ENCODE results near the gene P3H3. TPM values are rescaled to one million over a fixed set of nuclear protein-coding genes. Genes with fewer than 3 reads are reported as not detected.
A peak's percentile ranks its signal among the peaks of the same experiment; 100 is the strongest.
"Not testable (repeated sequence)": the region's sequence is repeated elsewhere in the genome, so short reads cannot be mapped to it uniquely, and the experiment has no call there.

P3H3 gene
- total and polyA plus RNA-seq, 2 experiments from 2014 or later: 16.4 to 38.2 TPM

DNA sequence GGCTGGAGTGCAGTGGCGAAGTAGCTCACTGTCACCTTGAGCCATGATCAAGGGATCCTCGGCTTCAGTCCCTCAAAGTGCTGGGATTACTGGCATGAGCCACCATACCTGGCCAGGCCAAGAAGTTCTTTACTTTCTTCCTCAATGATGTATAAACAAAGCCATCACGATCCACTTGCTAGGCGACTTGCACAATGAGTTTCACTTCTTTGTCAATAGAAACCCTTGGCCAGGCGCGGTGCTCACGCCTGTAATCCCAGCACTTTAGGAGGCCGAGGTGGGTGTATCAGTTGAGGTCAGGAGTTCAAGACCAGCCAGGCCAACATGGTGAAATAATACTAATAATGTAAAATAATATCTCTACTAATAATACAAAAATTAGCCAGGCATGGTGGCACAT lies 59.3 kb downstream of the P3H3 start:
- H3K9me2 ChIP-seq (ENCODE audit: insufficient read depth): no peaks in the 10 kb centered on the region
- H3K79me2 ChIP-seq (replicated peaks; ENCODE audit: insufficient read depth): no peaks in the 10 kb centered on the region
- no peak overlapping the region for H3K4me3 ChIP-seq
- H2AFZ ChIP-seq: no peak overlapping the region
- Mint-ChIP-seq H3K4me1 (peaks cover 33% of the 10 kb centered on the region), H3K36me3 (ENCODE audit: low read depth) (0 out of 3 replicates have a peak, but pooled peaks cover 4% of the 10 kb centered on the region), H3K27ac (no peak overlapping the region), H3K4me3 (no peak overlapping the region), H3K27me3 (ENCODE audit: insufficient read depth, low read depth, poor library complexity) (peaks cover 18% of the 10 kb centered on the region), H3K9me3 (no peaks in the 10 kb centered on the region; the same call in 1 of the 3 replicates)
- no peaks in the 10 kb centered on the region for H3K36me3 ChIP-seq (ENCODE audit: insufficient read depth)
- H3K4me2 ChIP-seq: 0 out of 2 replicates have a peak overlapping the region, but pooled peaks have one; percentile 15
- peaks cover 37% of the 10 kb centered on the region for H3F3A ChIP-seq (replicated peaks; ENCODE audit: low read depth)
- H3K27me3 ChIP-seq (ENCODE audit: insufficient read depth): no peaks in the 10 kb centered on the region
- DNase-seq (ENCODE audit: low spot score) (no peak), ATAC-seq (no peak)
- peak overlapping the region; percentile 98 for H3K27ac ChIP-seq (ENCODE audit: low read depth)
- H4K20me1 ChIP-seq (replicated peaks; ENCODE audit: insufficient read depth): no peaks in the 10 kb centered on the region
- TF ChIP-seq, protein P1, sequence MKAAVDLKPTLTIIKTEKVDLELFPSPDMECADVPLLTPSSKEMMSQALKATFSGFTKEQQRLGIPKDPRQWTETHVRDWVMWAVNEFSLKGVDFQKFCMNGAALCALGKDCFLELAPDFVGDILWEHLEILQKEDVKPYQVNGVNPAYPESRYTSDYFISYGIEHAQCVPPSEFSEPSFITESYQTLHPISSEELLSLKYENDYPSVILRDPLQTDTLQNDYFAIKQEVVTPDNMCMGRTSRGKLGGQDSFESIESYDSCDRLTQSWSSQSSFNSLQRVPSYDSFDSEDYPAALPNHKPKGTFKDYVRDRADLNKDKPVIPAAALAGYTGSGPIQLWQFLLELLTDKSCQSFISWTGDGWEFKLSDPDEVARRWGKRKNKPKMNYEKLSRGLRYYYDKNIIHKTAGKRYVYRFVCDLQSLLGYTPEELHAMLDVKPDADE (IDR thresholded peaks at IDR 0.05): no peak
- TF ChIP-seq STAT1 (IDR thresholded peaks at IDR 0.05; ENCODE audit: unreplicated experiment): no peak
- no peak for TF ChIP-seq NANOG (IDR thresholded peaks at IDR 0.05; ENCODE audit: borderline replicate concordance)
- peaks cover 45% of the 10 kb centered on the region for H3K4me1 ChIP-seq (ENCODE audit: insufficient read depth)

DNA sequence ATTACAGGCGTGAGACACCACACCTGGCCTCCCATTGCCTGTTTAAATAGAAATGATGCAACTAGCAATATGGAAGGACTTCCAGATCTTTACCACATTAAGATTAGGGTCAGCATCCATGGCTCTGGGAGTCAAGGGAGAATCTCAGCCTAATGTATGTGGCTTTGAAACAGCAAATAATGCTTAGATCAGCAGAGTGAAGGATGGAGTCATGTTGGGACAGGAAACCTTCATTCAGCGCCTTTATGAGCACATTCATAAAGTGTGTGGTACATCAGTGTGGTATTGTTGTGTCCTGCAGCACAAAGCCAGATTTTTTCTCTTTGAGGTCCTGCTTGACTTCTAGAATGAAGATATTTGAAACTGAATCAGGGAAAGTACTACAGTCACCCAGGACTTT lies 60.2 kb downstream of the P3H3 start:
- H3K27me3 ChIP-seq (ENCODE audit: insufficient read depth): no peaks in the 10 kb centered on the region
- H4K20me1 ChIP-seq (replicated peaks; ENCODE audit: insufficient read depth): no peaks in the 10 kb centered on the region
- peak overlapping the region; percentile 51 for H3K4me2 ChIP-seq
- Mint-ChIP-seq H3K4me1 (peaks cover 33% of the 10 kb centered on the region), H3K9me3 (no peaks in the 10 kb centered on the region; the same call in 1 of the 3 replicates), H3K27ac (peak overlapping the region; percentile 78; the same call in 1 of the 2 replicates), H3K27me3 (ENCODE audit: insufficient read depth, low read depth, poor library complexity) (peaks cover 18% of the 10 kb centered on the region), H3K36me3 (ENCODE audit: low read depth) (0 out of 3 replicates have a peak, but pooled peaks cover 4% of the 10 kb centered on the region), H3K4me3 (no peak overlapping the region; the same call in 2 of the 3 replicates)
- no peak for DNase-seq (ENCODE audit: low spot score)
- peaks cover 45% of the 10 kb centered on the region for H3K4me1 ChIP-seq (ENCODE audit: insufficient read depth)
- H3K4me3 ChIP-seq: no peak overlapping the region
- TF ChIP-seq EZH2phosphoT487 (IDR thresholded peaks at IDR 0.05; ENCODE audit: unreplicated experiment) (no peak), CREB1 (CRISPR knock-in tag; IDR thresholded peaks at IDR 0.05; ENCODE audit: low read depth) (no peak), NANOG (IDR thresholded peaks at IDR 0.05; ENCODE audit: borderline replicate concordance) (no peak)
- H3K27ac ChIP-seq (ENCODE audit: low read depth): peak overlapping the region; percentile 90
- H3K9me2 ChIP-seq (ENCODE audit: insufficient read depth): no peaks in the 10 kb centered on the region
- no peaks in the 10 kb centered on the region for H3K36me3 ChIP-seq (ENCODE audit: insufficient read depth)
- no peak overlapping the region for H2AFZ ChIP-seq
- H3F3A ChIP-seq (replicated peaks; ENCODE audit: low read depth): peaks cover 38% of the 10 kb centered on the region
- H3K79me2 ChIP-seq (replicated peaks; ENCODE audit: insufficient read depth): no peaks in the 10 kb centered on the region
- ATAC-seq: no peak

DNA sequence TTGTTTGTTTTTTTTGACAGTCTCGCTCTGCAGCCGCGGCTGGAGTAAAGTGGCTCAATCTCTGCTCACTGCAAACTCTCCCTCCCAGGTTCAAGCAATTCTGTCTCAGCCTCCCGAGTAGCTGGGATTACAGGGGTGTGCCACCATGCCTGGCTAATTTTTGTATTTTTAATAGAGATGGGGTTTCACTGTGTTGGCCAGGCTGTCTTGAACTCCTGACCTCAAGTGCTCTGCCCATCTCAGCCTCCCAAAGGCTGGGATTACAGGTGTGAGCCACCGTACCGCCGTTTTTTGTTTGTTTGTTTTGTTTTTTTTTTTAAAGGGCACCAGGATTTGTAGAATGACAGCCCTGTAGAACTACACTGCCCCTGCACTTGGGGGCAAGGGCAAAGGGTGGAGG lies 60.6 kb downstream of the P3H3 start:
- not testable (repeated sequence) for H3K27me3 ChIP-seq (ENCODE audit: insufficient read depth); H4K20me1 ChIP-seq (replicated peaks; ENCODE audit: insufficient read depth); H3K36me3 ChIP-seq (ENCODE audit: insufficient read depth); ATAC-seq; H3K79me2 ChIP-seq (replicated peaks; ENCODE audit: insufficient read depth); H3K9me3 Mint-ChIP-seq; H3K4me3 Mint-ChIP-seq; H3K9me2 ChIP-seq (ENCODE audit: insufficient read depth); DNase-seq (ENCODE audit: low spot score); H2AFZ ChIP-seq; H3K36me3 Mint-ChIP-seq (ENCODE audit: low read depth); H3K4me3 ChIP-seq
- peaks cover 38% of the 10 kb centered on the region for H3F3A ChIP-seq (replicated peaks; ENCODE audit: low read depth)
- peaks cover 33% of the 10 kb centered on the region for H3K4me1 Mint-ChIP-seq
- H3K4me2 ChIP-seq: peak overlapping the region; percentile 51; the same call in 1 of the 2 replicates
- peak overlapping the region; percentile 78; the same call in 1 of the 2 replicates for H3K27ac Mint-ChIP-seq
- H3K4me1 ChIP-seq (ENCODE audit: insufficient read depth): peaks cover 45% of the 10 kb centered on the region
- H3K27ac ChIP-seq (ENCODE audit: low read depth): peak overlapping the region; percentile 90
- H3K27me3 Mint-ChIP-seq (ENCODE audit: insufficient read depth, low read depth, poor library complexity): peaks cover 18% of the 10 kb centered on the region

Other genes with a start within 250 kb of the P3H3 start
- 301 and 351 TPM in 2 replicates for gene CHD4, start 221.0 kb upstream of the P3H3 start, total RNA-seq (2014; rRNA removed; shearing (Covaris generic))
- gene CHD4, start 221.0 kb upstream of the P3H3 start, polyA plus RNA-seq (2016; fragmentation: Nextera tagmentation; extraction: Ambion mirVana): 317 and 370 TPM in 2 replicates
- gene LPAR5, start 192.4 kb upstream of the P3H3 start, total RNA-seq (2014; rRNA removed; shearing (Covaris generic)): 0.38 and 0.89 TPM in 2 replicates
- gene LPAR5, start 192.4 kb upstream of the P3H3 start, polyA plus RNA-seq (2016; fragmentation: Nextera tagmentation; extraction: Ambion mirVana): 0.32 and 0.38 TPM in 2 replicates
- 2.2 TPM in 1 of 2 replicates, not detected in the other for gene ACRBP, start 181.0 kb upstream of the P3H3 start, total RNA-seq (2014; rRNA removed; shearing (Covaris generic))
- gene ACRBP, start 181.0 kb upstream of the P3H3 start, polyA plus RNA-seq (2016; fragmentation: Nextera tagmentation; extraction: Ambion mirVana): 0.70 TPM in 1 of 2 replicates, not detected in the other
- gene ING4, start 165.3 kb upstream of the P3H3 start, total RNA-seq (2014; rRNA removed; shearing (Covaris generic)): 22.0 and 27.7 TPM in 2 replicates
- 25.5 and 29.6 TPM in 2 replicates for gene ING4, start 165.3 kb upstream of the P3H3 start, polyA plus RNA-seq (2016; fragmentation: Nextera tagmentation; extraction: Ambion mirVana)
- 30.2 and 35.9 TPM in 2 replicates for gene ZNF384, start 139.0 kb upstream of the P3H3 start, total RNA-seq (2014; rRNA removed; shearing (Covaris generic))
- gene ZNF384, start 139.0 kb upstream of the P3H3 start, polyA plus RNA-seq (2016; fragmentation: Nextera tagmentation; extraction: Ambion mirVana): 14.7 and 20.5 TPM in 2 replicates
- 2.0 and 2.2 TPM in 2 replicates for gene PIANP, start 127.6 kb upstream of the P3H3 start, total RNA-seq (2014; rRNA removed; shearing (Covaris generic))
- 6.4 and 7.7 TPM in 2 replicates for gene PIANP, start 127.6 kb upstream of the P3H3 start, polyA plus RNA-seq (2016; fragmentation: Nextera tagmentation; extraction: Ambion mirVana)
- 51.9 and 53.9 TPM in 2 replicates for gene COPS7A, start 104.4 kb upstream of the P3H3 start, total RNA-seq (2014; rRNA removed; shearing (Covaris generic))
- 36.9 and 37.7 TPM in 2 replicates for gene COPS7A, start 104.4 kb upstream of the P3H3 start, polyA plus RNA-seq (2016; fragmentation: Nextera tagmentation; extraction: Ambion mirVana)
- 289 and 292 TPM in 2 replicates for gene MLF2, start 75.3 kb upstream of the P3H3 start, total RNA-seq (2014; rRNA removed; shearing (Covaris generic))
- gene MLF2, start 75.3 kb upstream of the P3H3 start, polyA plus RNA-seq (2016; fragmentation: Nextera tagmentation; extraction: Ambion mirVana): 280 and 283 TPM in 2 replicates
- gene PTMS, start 62.0 kb upstream of the P3H3 start, total RNA-seq (2014; rRNA removed; shearing (Covaris generic)): 82.4 and 111 TPM in 2 replicates
- 238 and 270 TPM in 2 replicates for gene PTMS, start 62.0 kb upstream of the P3H3 start, polyA plus RNA-seq (2016; fragmentation: Nextera tagmentation; extraction: Ambion mirVana)
- gene LAG3, start 55.9 kb upstream of the P3H3 start, total RNA-seq (2014; rRNA removed; shearing (Covaris generic)): 1.0 and 4.7 TPM in 2 replicates
- 3.7 and 3.9 TPM in 2 replicates for gene LAG3, start 55.9 kb upstream of the P3H3 start, polyA plus RNA-seq (2016; fragmentation: Nextera tagmentation; extraction: Ambion mirVana)
- gene CD4, start 38.9 kb upstream of the P3H3 start, total RNA-seq (2014; rRNA removed; shearing (Covaris generic)): 1.5 and 2.2 TPM in 2 replicates
- 2.0 and 2.1 TPM in 2 replicates for gene CD4, start 38.9 kb upstream of the P3H3 start, polyA plus RNA-seq (2016; fragmentation: Nextera tagmentation; extraction: Ambion mirVana)
- 3.0 and 5.0 TPM in 2 replicates for gene GPR162, start 6.6 kb upstream of the P3H3 start, total RNA-seq (2014; rRNA removed; shearing (Covaris generic))
- 4.7 and 5.0 TPM in 2 replicates for gene GPR162, start 6.6 kb upstream of the P3H3 start, polyA plus RNA-seq (2016; fragmentation: Nextera tagmentation; extraction: Ambion mirVana)
- 3.3 and 8.2 TPM in 2 replicates for gene GNB3, start 12.5 kb downstream of the P3H3 start, total RNA-seq (2014; rRNA removed; shearing (Covaris generic))
- gene GNB3, start 12.5 kb downstream of the P3H3 start, polyA plus RNA-seq (2016; fragmentation: Nextera tagmentation; extraction: Ambion mirVana): 3.6 and 5.4 TPM in 2 replicates
- gene CDCA3, start 22.9 kb downstream of the P3H3 start, total RNA-seq (2014; rRNA removed; shearing (Covaris generic)): 37.2 and 47.4 TPM in 2 replicates
- 75.6 and 79.2 TPM in 2 replicates for gene CDCA3, start 22.9 kb downstream of the P3H3 start, polyA plus RNA-seq (2016; fragmentation: Nextera tagmentation; extraction: Ambion mirVana)
- gene USP5, start 23.7 kb downstream of the P3H3 start, total RNA-seq (2014; rRNA removed; shearing (Covaris generic)): 97.2 and 109 TPM in 2 replicates
- 35.0 and 35.1 TPM in 2 replicates for gene USP5, start 23.7 kb downstream of the P3H3 start, polyA plus RNA-seq (2016; fragmentation: Nextera tagmentation; extraction: Ambion mirVana)
- gene TPI1, start 39.1 kb downstream of the P3H3 start, total RNA-seq (2014; rRNA removed; shearing (Covaris generic)): 731 and 822 TPM in 2 replicates
- 737 and 748 TPM in 2 replicates for gene TPI1, start 39.1 kb downstream of the P3H3 start, polyA plus RNA-seq (2016; fragmentation: Nextera tagmentation; extraction: Ambion mirVana)
- gene SPSB2, start 44.9 kb downstream of the P3H3 start, total RNA-seq (2014; rRNA removed; shearing (Covaris generic)): 7.6 and 13.1 TPM in 2 replicates
- 8.2 and 10.4 TPM in 2 replicates for gene SPSB2, start 44.9 kb downstream of the P3H3 start, polyA plus RNA-seq (2016; fragmentation: Nextera tagmentation; extraction: Ambion mirVana)
- 2.5 and 9.1 TPM in 2 replicates for gene LRRC23, start 76.4 kb downstream of the P3H3 start, total RNA-seq (2014; rRNA removed; shearing (Covaris generic))
- 2.4 and 2.9 TPM in 2 replicates for gene LRRC23, start 76.4 kb downstream of the P3H3 start, polyA plus RNA-seq (2016; fragmentation: Nextera tagmentation; extraction: Ambion mirVana)
- gene ENO2, start 86.2 kb downstream of the P3H3 start, total RNA-seq (2014; rRNA removed; shearing (Covaris generic)): 50.8 and 53.5 TPM in 2 replicates
- gene ENO2, start 86.2 kb downstream of the P3H3 start, polyA plus RNA-seq (2016; fragmentation: Nextera tagmentation; extraction: Ambion mirVana): 43.5 and 50.0 TPM in 2 replicates
- 49.6 and 52.8 TPM in 2 replicates for gene ATN1, start 99.6 kb downstream of the P3H3 start, total RNA-seq (2014; rRNA removed; shearing (Covaris generic))
- gene ATN1, start 99.6 kb downstream of the P3H3 start, polyA plus RNA-seq (2016; fragmentation: Nextera tagmentation; extraction: Ambion mirVana): 27.2 and 29.5 TPM in 2 replicates
- not detected in 2 replicates for gene RNU7-1, start 115.4 kb downstream of the P3H3 start, total RNA-seq (2014; rRNA removed; shearing (Covaris generic))
- gene RNU7-1, start 115.4 kb downstream of the P3H3 start, polyA plus RNA-seq (2016; fragmentation: Nextera tagmentation; extraction: Ambion mirVana): not detected in 2 replicates
- gene C12orf57, start 115.6 kb downstream of the P3H3 start, total RNA-seq (2014; rRNA removed; shearing (Covaris generic)): 186 and 204 TPM in 2 replicates
- gene C12orf57, start 115.6 kb downstream of the P3H3 start, polyA plus RNA-seq (2016; fragmentation: Nextera tagmentation; extraction: Ambion mirVana): 262 and 285 TPM in 2 replicates
- gene PTPN6, start 122.9 kb downstream of the P3H3 start, total RNA-seq (2014; rRNA removed; shearing (Covaris generic)): 24.7 and 25.3 TPM in 2 replicates
- 35.4 and 40.6 TPM in 2 replicates for gene PTPN6, start 122.9 kb downstream of the P3H3 start, polyA plus RNA-seq (2016; fragmentation: Nextera tagmentation; extraction: Ambion mirVana)
- gene PHB2, start 142.3 kb downstream of the P3H3 start, total RNA-seq (2014; rRNA removed; shearing (Covaris generic)): 378 and 416 TPM in 2 replicates
- 224 and 238 TPM in 2 replicates for gene PHB2, start 142.3 kb downstream of the P3H3 start, polyA plus RNA-seq (2016; fragmentation: Nextera tagmentation; extraction: Ambion mirVana)
- gene EMG1, start 142.5 kb downstream of the P3H3 start, total RNA-seq (2014; rRNA removed; shearing (Covaris generic)): 66.7 and 71.7 TPM in 2 replicates
- gene EMG1, start 142.5 kb downstream of the P3H3 start, polyA plus RNA-seq (2016; fragmentation: Nextera tagmentation; extraction: Ambion mirVana): 157 and 160 TPM in 2 replicates
- gene LPCAT3, start 190.1 kb downstream of the P3H3 start, total RNA-seq (2014; rRNA removed; shearing (Covaris generic)): 45.3 and 51.5 TPM in 2 replicates
- gene LPCAT3, start 190.1 kb downstream of the P3H3 start, polyA plus RNA-seq (2016; fragmentation: Nextera tagmentation; extraction: Ambion mirVana): 21.4 and 22.7 TPM in 2 replicates
- 5.0 and 9.7 TPM in 2 replicates for gene C1S, start 232.3 kb downstream of the P3H3 start, total RNA-seq (2014; rRNA removed; shearing (Covaris generic))
- gene C1S, start 232.3 kb downstream of the P3H3 start, polyA plus RNA-seq (2016; fragmentation: Nextera tagmentation; extraction: Ambion mirVana): 4.9 and 5.1 TPM in 2 replicates